K562 (cell line): ENCODE data around the gene RALGPS1. TPM values are rescaled to one million over a fixed set of nuclear protein-coding genes. Genes with fewer than 3 reads are reported as not detected.

Experiments used
- ELK1 ChIP-seq: sonication (generic); formaldehyde crosslinking; IDR thresholded peaks from 2 replicates; pipeline ENCODE4 v1.8.1; 2022; ENCODE audit warnings: missing genetic modification reagents
- KLF13 ChIP-seq: fragments of 450-650 bp; IDR thresholded peaks from 2 replicates; pipeline ENCODE4 v1.6.1; 2016; ENCODE audit warnings: missing genetic modification characterization, low read depth, mild to moderate bottlenecking, missing compliant biosample characterization, moderate library complexity, borderline replicate concordance
- STAT5A ChIP-seq: IDR thresholded peaks from 2 replicates; pipeline ENCODE4 v1.6.1; 2012; ENCODE audit warnings: low read length, inconsistent platforms, borderline replicate concordance
- ZNF134 ChIP-seq: fragments of 250-450 bp; sonication (Bioruptor Pico); conservative IDR thresholded peaks from 2 replicates; pipeline ENCODE4 v1.4.0; 2020
- polyA plus RNA-seq, 8 experiments: library from polyadenylated mRNA; depleted of rRNA in 4 of 8; stranded (reverse) in 5 of 8; unstranded in 3 of 8; fragments of >200 nt; fragmentation: Nextera tagmentation in 2 of 8; fragmentation: Illumina TruSeq in 1 of 8; extraction: Ambion mirVana in 2 of 8; extraction: Trizol in 1 of 8; gene quantifications; 2 replicates each; pipeline versions ENCODE4 v1.2.1 to v1.2.3, GENCODE V29; 2011 to 2014; ENCODE audit warnings: inconsistent platforms in 1 of 8, missing spikeins in 1 of 8
- total RNA-seq, 7 experiments: library from RNA; depleted of rRNA in 6 of 7; stranded (reverse); fragments of >200 nt in 6 of 7; fragmentation: Illumina TruSeq in 2 of 7; extraction: Trizol in 2 of 7; gene quantifications; 2 replicates each; pipeline versions ENCODE4 v1.2.1 to v1.2.3, GENCODE V29; 2011 to 2021; ENCODE audit warnings: low replicate concordance in 1 of 7
- TF ChIP-seq, protein P1 (sequence below): sonication (generic); formaldehyde crosslinking; IDR thresholded peaks from 2 replicates; pipeline ENCODE4 v1.8.0; 2022; ENCODE audit warnings: missing genetic modification reagents, mild to moderate bottlenecking, borderline replicate concordance
- TF ChIP-seq, protein P2 (sequence below): fragments of 450-650 bp; formaldehyde crosslinking; IDR thresholded peaks from 2 replicates; pipeline ENCODE4 v1.4.0; 2022; ENCODE audit warnings: mild to moderate bottlenecking, moderate library complexity
- TF ChIP-seq, protein P3 (sequence below): fragments of 250-450 bp; sonication (Bioruptor Pico); IDR thresholded peaks from 2 replicates; pipeline ENCODE4 v1.5.0; 2021

The RALGPS1 gene
- total and polyA plus RNA-seq, 9 of the 15 experiments (the other 6 are each of a cell fraction or from before 2014, with no cell fraction given), result 0.04 to 2.6 (median 1.5) TPM

GRCh38 chr9:126902210-126902609 lies 12.4 kb upstream of the RALGPS1 start (continued):
- TF ChIP-seq ELK1 (CRISPR knock-in tag), result no peak
- TF ChIP-seq ZNF134 (CRISPR knock-in tag), result no peak
- TF ChIP-seq STAT5A, result no peak
- TF ChIP-seq KLF13 (tag), result no peak
- TF ChIP-seq, protein P1, sequence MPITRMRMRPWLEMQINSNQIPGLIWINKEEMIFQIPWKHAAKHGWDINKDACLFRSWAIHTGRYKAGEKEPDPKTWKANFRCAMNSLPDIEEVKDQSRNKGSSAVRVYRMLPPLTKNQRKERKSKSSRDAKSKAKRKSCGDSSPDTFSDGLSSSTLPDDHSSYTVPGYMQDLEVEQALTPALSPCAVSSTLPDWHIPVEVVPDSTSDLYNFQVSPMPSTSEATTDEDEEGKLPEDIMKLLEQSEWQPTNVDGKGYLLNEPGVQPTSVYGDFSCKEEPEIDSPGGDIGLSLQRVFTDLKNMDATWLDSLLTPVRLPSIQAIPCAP (CRISPR knock-in tag), result no peak
- TF ChIP-seq, protein P2, sequence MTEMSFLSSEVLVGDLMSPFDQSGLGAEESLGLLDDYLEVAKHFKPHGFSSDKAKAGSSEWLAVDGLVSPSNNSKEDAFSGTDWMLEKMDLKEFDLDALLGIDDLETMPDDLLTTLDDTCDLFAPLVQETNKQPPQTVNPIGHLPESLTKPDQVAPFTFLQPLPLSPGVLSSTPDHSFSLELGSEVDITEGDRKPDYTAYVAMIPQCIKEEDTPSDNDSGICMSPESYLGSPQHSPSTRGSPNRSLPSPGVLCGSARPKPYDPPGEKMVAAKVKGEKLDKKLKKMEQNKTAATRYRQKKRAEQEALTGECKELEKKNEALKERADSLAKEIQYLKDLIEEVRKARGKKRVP (CRISPR knock-in tag), result no peak
- TF ChIP-seq, protein P3, sequence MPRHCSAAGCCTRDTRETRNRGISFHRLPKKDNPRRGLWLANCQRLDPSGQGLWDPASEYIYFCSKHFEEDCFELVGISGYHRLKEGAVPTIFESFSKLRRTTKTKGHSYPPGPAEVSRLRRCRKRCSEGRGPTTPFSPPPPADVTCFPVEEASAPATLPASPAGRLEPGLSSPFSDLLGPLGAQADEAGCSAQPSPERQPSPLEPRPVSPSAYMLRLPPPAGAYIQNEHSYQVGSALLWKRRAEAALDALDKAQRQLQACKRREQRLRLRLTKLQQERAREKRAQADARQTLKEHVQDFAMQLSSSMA (CRISPR knock-in tag), result no peak
